ENCODE data around the gene MCRIP2.

The MCRIP2 gene

DNA sequence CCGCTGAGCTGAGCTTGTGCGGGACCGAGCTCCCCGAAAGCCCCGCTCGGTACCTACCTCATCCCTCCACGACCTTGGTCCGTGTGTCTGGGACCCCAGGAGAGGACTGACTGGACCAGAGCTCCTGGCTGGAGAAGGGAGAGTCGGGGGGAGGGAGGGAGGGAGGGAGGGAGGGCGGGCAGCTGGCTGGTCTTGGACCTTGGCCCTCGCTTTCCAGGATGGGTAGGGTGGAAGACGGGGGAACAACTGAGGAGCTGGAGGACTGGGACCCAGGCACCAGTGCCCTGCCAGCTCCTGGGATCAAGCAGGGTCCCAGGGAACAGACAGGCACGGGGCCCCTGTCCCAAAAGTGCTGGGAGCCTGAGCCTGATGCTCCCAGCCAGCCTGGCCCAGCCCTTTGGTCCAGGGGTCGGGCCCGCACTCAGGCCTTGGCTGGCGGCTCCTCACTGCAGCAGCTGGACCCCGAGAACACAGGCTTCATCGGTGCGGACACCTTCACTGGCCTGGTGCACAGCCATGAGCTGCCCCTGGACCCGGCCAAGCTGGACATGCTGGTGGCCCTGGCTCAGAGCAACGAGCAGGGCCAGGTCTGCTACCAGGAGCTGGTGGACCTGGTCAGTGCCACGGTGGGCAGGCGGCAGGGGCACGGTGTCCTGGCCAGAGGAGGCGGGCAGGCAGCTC is 34.4 kb downstream of the MCRIP2 start:
- DNase-seq (ENCODE audit: low read depth, low spot score): no peak

DNA sequence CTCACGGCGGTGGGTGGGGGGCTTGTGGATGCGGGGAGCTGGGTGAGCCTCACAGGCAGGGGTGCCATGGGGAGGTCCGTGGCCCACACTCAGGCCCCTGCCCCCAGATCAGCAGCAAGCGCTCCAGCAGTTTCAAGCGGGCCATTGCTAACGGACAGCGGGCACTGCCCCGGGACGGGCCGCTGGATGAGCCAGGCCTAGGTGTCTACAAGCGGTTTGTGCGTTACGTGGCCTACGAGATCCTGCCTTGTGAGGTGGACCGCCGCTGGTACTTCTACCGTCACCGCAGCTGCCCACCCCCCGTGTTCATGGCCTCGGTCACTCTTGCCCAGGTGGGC is 34.9 kb downstream of the MCRIP2 start:
- DNase-seq (ENCODE audit: low read depth, low spot score): no peak
- no peak overlapping the region for H3K4me3 ChIP-seq (ENCODE audit: low read length)

More for the DNA sequence above, 34.4 kb downstream of the MCRIP2 start:
- H3K4me3 ChIP-seq (ENCODE audit: low read length): no peak overlapping the region

DNA sequence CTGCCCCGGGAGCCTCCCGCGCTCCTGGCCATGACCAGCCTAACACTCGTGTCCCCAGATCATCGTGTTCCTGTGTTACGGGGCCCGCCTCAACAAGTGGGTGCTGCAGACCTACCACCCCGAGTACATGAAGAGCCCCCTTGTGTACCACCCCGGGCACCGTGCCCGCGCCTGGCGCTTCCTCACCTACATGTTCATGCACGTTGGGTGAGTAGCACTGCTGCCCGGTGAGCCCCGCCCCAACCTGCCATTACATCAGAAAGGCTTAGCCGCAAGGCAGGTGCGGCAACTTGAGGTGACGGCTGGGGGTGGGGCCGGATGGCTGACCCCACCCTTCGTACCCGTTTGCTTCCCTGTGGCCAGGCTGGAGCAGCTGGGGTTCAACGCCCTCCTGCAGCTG is 35.3 kb downstream of the MCRIP2 start:
- H3K4me3 ChIP-seq (ENCODE audit: low read length): no peak overlapping the region
- DNase-seq (ENCODE audit: low read depth, low spot score): no peak

DNA sequence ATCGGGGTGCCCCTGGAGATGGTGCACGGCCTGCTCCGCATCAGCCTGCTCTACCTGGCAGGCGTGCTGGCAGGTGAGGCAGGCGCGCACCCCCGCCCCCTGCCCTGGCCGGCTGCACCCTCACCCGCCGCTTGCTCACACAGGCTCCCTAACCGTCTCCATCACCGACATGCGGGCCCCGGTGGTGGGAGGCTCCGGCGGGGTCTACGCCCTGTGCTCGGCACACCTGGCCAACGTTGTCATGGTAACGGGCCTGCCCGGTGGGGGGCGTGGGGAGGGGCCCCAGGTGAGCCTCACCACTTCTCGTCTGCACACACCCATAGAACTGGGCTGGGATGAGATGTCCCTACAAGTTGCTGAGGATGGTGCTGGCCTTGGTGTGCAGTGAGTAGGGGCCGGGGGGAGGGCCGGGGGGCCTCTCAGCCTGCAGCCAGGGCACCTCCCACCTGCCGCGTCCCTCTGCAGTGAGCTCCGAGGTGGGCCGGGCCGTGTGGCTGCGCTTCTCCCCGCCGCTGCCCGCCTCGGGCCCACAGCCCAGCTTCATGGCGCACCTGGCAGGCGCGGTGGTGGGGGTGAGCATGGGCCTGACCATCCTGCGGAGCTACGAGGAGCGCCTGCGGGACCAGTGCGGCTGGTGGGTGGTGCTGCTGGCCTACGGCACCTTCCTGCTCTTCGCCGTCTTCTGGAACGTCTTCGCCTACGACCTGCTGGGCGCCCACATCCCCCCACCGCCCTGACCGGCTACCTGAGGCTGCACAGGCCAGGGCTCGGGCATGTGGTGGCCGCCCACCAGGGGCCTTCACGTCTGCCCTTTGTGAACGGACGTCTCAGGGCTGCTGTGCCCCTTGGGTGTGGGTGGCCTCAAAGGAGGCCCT is 35.9 kb downstream of the MCRIP2 start:
- no peak overlapping the region for H3K4me3 ChIP-seq (ENCODE audit: low read length)

DNA sequence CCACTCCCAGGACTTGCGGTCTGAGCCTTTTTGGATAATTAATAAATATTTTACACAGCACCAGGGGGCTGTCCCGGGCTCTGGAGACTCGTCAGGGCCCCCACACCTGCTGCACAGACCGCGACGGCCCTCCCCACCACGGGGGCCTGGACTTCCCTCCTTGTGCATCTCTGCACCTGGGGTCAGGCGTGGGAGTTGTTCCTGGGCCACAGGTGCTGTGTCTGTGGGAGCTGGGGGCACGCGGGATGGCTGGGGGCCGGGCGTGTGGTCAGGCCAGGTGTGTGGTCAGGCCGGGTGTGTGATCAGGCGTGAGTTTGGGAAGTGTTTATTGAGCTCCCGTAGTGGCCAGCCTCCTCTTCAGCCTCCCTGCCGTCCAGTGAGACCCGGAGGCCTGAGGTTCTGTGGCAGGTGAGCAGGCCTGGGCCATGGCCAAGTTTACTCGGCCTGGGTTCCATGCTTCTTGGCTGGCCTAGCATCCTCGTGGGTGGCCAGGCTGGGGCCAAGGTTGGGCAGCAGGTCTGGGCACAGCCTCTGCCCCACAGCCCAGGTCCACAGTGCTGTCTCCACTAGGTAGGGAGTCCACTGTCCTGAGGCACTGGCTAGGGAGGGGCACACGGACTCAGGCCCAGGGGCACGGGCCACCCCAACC is 36.7 kb downstream of the MCRIP2 start:
- DNase-seq (ENCODE audit: low read depth, low spot score): no peak
- no peak overlapping the region for H3K4me3 ChIP-seq (ENCODE audit: low read length)

More for the DNA sequence above, 35.9 kb downstream of the MCRIP2 start:
- no peak for DNase-seq (ENCODE audit: low read depth, low spot score)

DNA sequence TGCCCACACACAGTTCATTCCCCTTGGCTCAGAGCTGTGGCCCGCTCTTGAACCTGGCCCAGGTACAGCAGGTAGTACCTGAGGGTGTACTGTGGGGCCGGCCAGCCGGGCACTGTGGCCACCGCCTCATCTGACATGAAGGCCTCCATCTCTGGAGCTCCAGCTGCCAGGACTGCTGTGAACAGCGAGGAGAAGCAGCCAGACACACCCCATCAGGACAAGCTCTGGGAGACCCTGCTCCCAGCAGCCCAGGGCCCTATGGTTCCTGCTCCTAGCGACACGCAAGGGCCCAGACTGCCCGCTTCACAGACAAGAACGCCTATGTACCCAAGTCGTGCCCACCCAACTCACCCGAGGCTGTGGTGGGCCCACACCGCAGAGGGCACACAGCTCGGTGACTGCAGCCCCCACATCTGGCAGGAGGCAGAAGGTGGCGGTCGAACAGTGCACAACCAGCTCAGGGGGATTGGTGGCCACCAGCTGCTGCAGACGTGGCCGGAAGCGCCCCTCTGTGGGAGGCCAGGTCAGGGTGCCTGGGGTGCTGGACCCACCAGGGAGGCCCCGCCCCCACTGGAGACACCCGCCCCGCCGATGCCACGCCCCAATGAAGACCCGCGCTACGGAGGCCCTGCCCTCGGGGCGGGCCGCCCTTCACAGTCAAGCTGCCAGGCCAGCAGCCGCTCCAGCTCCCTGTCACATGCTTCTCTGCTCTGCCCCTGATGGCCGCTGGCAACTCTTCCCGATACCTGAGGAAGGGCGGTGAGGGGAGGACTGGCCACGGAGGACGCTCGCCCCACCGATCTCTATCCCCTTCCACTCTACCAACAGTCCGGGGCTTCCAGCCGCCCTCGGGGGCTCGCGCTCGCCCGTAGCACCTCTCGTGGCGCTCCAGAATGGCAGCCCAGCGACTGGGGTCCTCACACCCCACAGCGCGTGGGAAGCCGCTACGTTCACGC is 37.5 kb downstream of the MCRIP2 start:
- peak; percentile 47 for DNase-seq (ENCODE audit: low read depth, low spot score)
- H3K4me3 ChIP-seq (ENCODE audit: low read length): peak overlapping the region; percentile 54

DNA sequence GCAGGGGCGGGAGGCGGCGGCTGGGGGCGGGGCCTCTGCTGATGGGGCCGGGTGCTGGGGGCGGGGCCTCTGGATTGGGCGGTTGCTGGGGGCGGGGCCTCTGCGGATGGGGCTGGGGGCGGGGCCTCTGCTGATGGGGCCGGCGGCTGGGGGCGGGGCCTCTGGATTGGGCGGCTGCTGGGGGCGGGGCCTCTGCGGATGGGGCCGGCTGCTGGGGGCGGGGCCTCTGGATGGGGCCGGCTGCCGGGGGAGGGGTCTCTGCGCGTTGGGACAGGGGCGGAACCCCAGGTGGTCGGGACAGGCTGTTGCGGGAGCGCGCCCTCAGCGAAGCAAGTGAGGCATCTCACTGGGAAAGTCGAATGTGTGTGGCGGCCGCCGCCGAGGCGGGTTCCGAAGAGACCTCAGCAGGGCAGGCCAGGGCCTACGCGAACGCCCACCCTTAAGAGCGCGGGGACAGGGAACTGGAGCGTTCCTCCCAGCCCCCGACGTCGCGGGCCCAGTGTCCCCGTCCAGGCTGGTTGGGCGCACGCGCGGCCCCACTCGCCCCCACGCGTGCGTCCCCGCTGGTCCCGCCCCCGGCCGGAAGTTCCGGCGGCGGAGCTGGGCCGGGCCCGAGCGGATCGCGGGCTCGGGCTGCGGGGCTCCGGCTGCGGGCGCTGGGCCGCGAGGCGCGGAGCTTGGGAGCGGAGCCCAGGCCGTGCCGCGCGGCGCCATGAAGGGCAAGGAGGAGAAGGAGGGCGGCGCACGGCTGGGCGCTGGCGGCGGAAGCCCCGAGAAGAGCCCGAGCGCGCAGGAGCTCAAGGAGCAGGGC is 38.4 kb downstream of the MCRIP2 start, which contains the start of gene STUB1:
TSS of gene STUB1 (plus strand) at position 597 of the 811 bp plus-strand sequence. CDS start at position 713, 116 bp downstream.
- H3K4me3 ChIP-seq (ENCODE audit: low read length): peak within 1 kb of the TSS; percentile 59
- DNase-seq (ENCODE audit: low read depth, low spot score): peak; percentile 60

DNA sequence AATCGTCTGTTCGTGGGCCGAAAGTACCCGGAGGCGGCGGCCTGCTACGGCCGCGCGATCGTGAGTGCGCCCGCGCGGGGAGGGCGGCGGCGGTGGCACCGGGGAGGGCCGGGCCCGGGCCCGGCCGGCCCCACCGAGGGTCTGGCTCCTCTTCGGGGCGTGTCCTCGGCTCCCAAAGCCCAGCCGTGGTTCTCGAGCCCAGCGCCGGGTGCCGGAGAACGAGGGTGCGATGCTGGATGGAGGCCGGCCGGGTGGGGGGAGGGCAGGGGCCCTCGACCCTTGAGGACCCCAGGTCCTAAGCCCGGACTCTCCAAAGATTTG is 39.0 kb downstream of the MCRIP2 start:
- peak overlapping the region; percentile 59 for H3K4me3 ChIP-seq (ENCODE audit: low read length)

DNA sequence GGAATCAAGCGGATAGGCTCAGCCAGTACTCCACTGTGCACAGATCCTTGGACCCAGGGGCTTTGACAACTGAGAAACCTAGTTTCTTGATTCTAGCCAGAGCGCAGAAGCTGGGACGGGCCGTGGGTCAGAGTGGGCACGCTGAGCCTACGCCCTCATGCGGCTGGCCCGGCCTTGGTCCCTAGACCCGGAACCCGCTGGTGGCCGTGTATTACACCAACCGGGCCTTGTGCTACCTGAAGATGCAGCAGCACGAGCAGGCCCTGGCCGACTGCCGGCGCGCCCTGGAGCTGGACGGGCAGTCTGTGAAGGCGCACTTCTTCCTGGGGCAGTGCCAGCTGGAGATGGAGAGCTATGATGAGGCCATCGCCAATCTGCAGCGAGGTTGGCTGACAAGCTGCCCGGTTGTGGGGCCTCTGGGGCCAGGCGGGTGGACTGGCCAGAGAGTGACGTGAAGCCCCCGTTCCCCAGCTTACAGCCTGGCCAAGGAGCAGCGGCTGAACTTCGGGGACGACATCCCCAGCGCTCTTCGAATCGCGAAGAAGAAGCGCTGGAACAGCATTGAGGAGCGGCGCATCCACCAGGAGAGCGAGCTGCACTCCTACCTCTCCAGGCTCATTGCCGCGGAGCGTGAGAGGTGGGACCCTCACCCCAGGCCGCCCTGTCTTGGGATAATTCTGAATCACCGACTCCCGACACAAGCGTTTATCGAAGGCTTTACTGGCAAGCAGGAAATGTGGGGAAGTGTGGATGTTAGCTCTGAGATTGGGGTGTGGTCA is 39.5 kb downstream of the MCRIP2 start:
- no peak for DNase-seq (ENCODE audit: low read depth, low spot score)
- H3K4me3 ChIP-seq (ENCODE audit: low read length): peak overlapping the region; percentile 59

More for the DNA sequence above, 39.0 kb downstream of the MCRIP2 start:
- DNase-seq (ENCODE audit: low read depth, low spot score): no peak

DNA sequence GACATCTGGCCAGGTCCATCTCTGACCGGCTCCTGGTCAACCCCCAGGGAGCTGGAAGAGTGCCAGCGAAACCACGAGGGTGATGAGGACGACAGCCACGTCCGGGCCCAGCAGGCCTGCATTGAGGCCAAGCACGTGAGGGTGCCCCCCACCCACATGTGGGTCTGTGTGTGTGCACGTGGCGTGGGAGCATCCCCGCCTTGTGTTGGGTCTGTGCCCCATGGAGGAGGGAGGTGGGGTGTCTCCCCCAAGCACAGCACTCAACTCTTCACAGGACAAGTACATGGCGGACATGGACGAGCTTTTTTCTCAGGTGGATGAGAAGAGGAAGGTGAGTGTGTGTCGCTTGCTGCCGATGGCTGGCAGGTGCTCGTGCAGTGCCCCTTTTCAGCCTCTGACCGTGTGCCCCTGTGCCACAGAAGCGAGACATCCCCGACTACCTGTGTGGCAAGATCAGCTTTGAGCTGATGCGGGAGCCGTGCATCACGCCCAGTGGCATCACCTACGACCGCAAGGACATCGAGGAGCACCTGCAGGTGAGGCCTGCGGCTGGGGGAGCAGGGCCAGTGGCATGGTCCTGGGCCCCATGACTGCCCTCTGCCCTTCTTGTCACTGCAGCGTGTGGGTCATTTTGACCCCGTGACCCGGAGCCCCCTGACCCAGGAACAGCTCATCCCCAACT is 40.3 kb downstream of the MCRIP2 start:
- no peak for DNase-seq (ENCODE audit: low read depth, low spot score)

DNA sequence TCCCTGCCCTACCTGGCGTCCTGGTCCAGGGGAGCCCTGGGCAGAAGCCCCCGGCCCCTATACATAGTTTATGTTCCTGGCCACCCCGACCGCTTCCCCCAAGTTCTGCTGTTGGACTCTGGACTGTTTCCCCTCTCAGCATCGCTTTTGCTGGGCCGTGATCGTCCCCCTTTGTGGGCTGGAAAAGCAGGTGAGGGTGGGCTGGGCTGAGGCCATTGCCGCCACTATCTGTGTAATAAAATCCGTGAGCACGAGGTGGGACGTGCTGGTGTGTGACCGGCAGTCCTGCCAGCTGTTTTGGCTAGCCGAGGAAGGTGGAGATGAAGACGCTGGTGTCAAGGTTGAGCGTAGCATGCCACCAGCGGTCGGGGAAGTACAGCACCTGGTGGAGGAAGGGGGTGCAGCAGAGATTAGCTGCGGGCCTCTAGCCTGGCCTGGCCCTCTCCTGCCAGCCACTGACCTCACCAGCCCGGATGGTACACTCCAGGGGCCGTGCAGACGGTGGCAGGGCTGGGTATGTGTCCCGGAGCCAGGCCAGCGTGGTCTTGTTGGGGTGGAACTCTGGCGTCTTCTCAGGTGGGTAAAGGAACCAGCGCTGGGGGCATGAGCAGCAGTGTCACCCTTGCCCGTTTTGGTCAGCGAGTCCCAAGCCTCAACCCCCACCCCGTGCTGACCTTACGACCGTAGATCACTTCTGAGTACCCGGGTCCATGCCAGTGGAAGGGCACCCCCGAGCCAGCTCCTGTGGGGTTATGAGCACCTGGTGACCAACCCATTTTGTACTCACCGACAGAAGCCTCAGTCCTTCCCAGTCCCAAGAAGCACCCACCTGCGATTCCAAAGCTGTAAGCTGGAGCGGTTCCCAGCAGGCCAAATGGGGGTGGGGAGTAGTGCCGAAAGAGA is 41.1 kb downstream of the MCRIP2 start:
- H3K4me3 ChIP-seq (ENCODE audit: low read length): peak overlapping the region; percentile 57
- no peak for DNase-seq (ENCODE audit: low read depth, low spot score)

More for the DNA sequence above, 40.3 kb downstream of the MCRIP2 start:
- H3K4me3 ChIP-seq (ENCODE audit: low read length): no peak overlapping the region

DNA sequence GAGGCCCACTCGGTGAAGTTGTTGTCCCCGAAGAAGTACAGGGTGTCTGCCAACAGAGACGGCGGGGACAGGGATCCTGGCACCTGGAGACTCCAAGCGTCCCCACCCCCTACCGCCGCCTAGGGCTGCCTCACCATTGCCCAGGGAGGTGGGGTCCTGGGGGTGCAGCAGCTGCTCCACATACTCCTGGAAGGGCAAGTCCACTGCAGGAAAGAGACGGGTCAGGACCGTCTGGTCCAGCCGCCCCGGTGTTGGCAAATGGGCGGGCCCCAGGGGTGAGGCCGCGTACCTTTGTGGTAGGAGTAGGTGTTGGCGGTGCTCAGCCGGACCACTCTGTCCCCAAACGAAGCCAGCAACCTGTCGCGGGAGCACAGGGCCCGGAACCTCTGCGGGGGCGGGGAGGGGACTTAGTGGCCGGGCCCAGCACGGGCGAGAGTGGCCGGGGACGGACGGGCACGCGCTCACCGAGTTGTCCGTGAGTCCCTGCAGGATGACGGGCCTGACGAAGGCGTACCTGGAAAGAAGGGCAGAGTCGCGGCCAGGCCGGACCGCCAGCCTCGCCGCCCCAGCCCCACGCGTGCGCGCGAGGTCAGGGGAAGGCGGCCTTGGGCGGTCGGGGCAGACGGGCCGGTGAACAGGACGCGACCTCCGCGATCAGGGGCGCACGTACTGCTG is 41.9 kb downstream of the MCRIP2 start:
- no peak for DNase-seq (ENCODE audit: low read depth, low spot score)
- peak overlapping the region; percentile 57 for H3K4me3 ChIP-seq (ENCODE audit: low read length)

DNA sequence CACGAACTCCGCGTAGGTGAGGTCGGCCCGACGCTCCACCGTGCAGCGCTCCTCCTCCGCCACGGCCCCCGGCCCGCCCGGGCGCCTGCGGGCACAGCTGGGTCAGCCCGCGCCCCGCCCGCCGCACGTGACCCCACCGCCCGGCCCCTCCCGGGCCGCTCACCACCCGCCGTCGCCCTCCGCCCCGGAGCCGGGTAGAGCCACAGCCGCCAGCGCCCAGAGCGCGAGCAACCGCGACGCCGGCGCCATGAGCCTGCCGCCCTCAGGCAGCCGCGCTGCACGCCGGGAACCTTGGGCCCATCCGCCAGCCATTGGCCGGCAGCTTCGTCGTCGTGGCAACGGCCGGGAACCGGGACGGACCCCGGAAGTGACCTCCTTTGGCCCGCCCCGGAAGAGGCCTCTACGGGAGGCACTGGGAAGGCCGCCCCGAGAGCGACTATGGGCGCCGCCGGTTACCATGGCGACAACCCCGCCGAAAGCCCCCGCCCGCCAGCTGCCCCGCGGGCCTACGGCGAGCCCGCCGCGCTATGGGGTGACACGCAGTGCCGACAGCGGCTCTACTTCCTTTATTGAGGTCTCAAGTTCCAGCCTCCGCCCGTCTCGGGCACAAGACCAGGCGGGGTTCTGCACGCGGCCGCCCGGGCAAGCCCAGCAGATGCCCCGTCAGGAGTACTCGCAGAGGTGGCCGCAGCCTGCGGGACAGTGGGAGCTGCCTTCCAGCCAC is 42.6 kb downstream of the MCRIP2 start, which contains the start of gene JMJD8:
TSS of gene JMJD8 (minus strand) at position 264 of the 724 bp plus-strand sequence. CDS start at position 249, 15 bp downstream.
- peak within 1 kb of the TSS; percentile 57 for H3K4me3 ChIP-seq (ENCODE audit: low read length)
- DNase-seq (ENCODE audit: low read depth, low spot score): peak; percentile 90

DNA sequence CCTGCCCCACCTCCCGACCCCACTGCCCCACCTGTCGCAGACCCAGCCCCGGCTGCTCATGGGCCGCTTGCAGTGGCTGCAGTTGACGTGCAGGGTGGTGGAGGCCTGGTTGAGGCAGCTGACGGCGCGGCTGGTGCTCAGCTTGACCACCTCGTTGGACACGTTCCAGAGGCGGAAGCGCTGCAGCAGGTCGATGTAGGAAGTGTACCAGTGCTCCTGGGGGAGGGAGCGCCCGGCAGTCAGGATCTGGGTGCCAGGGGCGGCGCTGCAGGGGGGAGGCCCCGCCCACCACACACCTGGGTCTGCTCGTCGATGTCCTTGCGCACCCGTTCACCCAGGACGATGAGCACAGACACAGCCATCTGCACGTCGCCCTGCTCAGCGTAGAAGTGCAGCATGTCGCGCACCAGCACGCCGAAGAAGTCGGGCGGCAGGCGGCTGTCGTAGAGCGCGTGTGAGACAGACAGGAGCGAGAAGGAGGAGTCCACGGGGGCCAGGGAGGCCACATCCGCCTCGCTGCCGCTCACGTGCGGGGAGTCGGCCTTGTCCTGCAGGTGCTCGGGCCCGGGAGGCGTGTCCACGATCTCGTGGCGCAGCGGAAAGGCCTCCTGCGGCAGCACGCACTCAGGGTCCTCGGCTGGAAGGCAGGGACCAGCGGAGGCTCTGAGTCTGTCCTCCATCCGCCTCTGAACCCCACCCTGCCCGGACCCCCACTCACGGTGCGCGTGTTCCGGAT is 43.5 kb downstream of the MCRIP2 start:
- H3K4me3 ChIP-seq (ENCODE audit: low read length): no peak overlapping the region
- DNase-seq (ENCODE audit: low read depth, low spot score): no peak

Measured in Jurkat, Clone E6-1 (cell line).